GM10266 (cell line): ENCODE measurements around the gene NOC4L.

Experiments used
- DNase-seq: peaks from one replicate; pipeline ENCODE4 v3.0.0; 2012; ENCODE audit errors: extremely low spot score
- CTCF ChIP-seq: IDR thresholded peaks from 2 replicates; pipeline ENCODE4 v1.5.1; 2012; ENCODE audit warnings: mild to moderate bottlenecking, low read depth; ENCODE audit not compliant: control insufficient read depth, insufficient read depth; ENCODE audit errors: missing control alignments

The NOC4L gene

GRCh38 chr12:132160016-132160415, 15.8 kb downstream of the NOC4L start:
- no peak for TF ChIP-seq CTCF
- no peak for DNase-seq

- no peak for TF ChIP-seq CTCF
- DNase-seq, result no peak
Observed at GRCh38 chr12:132160601-132161035, 16.4 kb downstream of the NOC4L start.

DNA sequence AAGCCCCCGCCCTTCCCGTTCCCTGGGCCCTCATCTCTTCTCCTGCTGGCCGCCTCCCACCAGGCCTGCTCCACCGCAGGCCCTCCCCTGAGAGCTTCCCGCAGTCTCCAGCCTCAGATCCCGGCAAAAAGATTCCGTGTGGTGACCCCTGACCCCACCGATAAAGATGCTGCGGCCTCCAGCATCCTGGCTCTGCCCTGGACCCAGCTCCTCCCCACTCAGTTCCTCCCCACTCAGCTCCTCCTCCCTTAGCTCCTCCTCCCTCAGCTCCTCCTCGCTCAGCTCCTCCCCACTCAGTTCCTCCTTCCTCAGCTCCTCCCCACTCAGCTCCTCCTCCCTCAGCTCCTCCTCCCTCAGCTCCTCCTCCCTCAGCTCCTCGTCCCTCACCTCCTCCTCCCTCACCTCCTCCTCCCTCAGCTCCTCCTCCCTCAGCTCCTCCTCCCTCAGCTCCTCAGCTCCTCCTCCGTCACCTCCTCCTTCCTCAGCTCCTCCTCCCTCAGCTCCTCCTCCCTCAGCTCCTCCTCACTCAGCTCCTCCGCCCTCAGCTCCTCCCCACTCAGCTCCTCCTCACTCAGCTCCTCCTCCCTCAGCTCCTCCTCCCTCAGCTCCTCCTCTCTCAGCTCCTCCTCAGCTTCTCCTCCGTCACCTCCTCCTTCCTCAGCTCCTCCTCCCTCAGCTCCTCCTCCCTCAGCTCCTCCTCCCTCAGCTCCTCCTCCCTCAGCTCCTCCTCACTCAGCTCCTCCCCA, 17.0 kb downstream of the NOC4L start:
- no peak for TF ChIP-seq CTCF
- DNase-seq, result no peak

GRCh38 chr12:132161796-132162507, 17.7 kb downstream of the NOC4L start:
- TF ChIP-seq CTCF, result no peak
- DNase-seq, result no peak

- DNase-seq, result no peak
- TF ChIP-seq CTCF, result no peak
Observed at GRCh38 chr12:132162508-132163031, 18.3 kb downstream of the NOC4L start.

DNA sequence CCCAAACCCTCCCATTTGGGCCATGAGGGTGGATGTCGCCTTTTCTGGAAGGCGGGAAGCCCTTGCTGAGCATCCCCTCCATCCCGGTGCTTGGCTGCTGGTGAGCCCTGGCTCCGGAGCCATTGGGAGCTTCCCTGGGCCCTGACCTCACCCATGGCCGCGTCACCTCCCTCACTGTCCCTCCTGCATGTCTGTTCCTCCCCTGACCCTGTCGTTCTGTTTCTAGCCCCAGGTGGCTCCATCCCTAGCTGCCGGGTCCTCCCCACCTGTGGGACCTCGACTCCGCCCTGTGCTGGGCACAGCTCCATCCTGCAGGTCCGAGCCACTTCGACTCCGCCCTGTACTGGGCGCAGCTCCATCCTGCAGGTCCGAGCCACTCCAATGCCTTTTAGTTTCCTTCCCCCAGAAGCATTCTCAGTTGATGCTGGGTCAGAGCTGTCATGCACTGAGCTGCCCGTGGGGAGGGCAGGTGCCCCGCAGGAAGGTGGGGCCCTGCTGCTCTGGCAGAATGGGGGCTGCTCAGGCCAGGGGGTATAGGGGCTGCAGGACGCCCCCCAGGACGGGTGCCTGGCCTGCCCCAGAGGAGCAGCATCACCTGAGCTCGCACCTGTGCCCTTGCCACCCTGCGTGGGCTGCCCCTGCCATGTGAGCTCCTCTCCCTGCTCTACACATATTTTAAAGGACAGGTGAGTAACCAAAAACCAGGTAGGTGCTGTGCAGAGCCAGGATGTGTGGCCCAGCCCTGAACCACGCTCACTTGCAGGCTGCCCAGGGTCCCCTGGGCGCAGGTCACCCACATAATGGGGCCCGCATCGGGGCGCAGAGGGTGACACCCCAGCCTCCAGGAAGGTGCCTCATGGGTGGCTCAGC, 19.0 kb downstream of the NOC4L start:
- no peak for TF ChIP-seq CTCF
- DNase-seq, result no peak

GRCh38 chr12:132163911-132164288, 19.6 kb downstream of the NOC4L start:
- no peak for TF ChIP-seq CTCF
- no peak for DNase-seq
